GM19395 (cell line): ENCODE measurements around the gene UNC13A.

Experiments
- ATAC-seq: cut with Tn5 transposase; IDR thresholded peaks from one replicate; pipeline ENCODE4 v1.9.1; 2021; ENCODE audit warnings: mild to moderate bottlenecking, moderate library complexity; ENCODE audit not compliant: unreplicated experiment

UNC13A gene

DNA sequence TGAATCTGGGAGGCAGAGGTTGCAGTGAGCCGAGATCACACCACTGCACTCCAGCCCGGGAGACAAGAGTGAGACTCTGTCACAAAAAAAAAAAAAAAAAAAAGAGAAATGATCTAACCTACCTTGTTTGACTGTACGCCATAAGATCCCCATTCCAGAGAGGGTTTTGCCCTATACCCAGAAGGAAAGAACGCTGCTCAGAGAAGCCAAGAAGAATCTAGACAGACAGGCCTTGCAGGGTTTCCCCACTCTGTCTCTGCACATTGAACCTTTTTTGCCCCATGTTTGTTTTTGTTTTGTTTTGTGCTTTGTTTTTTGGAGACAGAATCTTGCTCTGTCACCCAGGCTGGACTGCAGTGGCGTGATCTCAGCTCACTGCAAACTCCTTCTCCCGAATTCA lies 23.7 kb upstream of the UNC13A start:
- no peak for ATAC-seq

DNA sequence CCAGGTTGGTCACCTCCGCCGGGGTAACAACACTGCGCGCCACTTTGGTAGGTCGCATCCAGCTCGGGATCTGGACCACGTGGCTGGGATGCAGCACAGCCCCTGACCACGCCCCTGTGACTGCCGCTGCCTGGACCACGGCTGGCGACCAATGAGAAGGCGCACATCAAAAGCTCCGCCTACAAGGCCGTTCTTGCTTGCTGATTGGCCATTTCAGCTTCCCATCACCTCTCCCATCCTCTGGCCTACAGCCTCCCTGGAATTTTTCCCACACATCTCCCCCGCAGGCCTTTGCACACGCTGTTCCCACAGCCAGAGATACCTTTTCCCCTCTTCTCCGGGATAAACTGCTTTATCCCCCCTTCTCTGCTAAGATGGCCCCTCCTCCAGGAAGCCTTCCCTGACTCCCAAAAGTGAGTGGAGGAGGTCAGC lies 18.6 kb upstream of the UNC13A start:
- ATAC-seq = no peak

- no peak for ATAC-seq
These were observed 15.8 kb upstream of the UNC13A start for GRCh38 chr19:17703824-17704463.

- no peak for ATAC-seq
These were observed 7.0 kb upstream of the UNC13A start for GRCh38 chr19:17695198-17695597.

DNA sequence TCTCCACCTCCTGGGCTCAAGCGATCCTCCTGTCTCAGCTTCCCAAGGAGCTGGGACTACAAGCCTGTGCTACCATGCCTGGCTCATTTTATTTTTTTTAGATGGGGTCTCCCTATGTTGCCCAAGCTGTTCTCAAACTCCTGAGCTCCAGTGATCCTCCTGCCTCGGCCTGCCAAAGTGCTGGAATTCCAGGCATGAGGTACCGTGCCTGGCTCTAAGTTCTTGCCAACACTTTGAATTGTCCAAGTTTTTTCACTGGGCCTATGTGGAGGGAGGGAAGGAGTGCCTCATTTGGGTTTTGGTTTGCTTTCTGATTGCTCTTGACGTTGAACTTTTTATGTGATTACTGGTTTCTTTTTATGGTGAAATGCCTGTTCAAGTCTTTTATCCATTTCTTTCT lies 4.4 kb upstream of the UNC13A start:
- no peak for ATAC-seq

DNA sequence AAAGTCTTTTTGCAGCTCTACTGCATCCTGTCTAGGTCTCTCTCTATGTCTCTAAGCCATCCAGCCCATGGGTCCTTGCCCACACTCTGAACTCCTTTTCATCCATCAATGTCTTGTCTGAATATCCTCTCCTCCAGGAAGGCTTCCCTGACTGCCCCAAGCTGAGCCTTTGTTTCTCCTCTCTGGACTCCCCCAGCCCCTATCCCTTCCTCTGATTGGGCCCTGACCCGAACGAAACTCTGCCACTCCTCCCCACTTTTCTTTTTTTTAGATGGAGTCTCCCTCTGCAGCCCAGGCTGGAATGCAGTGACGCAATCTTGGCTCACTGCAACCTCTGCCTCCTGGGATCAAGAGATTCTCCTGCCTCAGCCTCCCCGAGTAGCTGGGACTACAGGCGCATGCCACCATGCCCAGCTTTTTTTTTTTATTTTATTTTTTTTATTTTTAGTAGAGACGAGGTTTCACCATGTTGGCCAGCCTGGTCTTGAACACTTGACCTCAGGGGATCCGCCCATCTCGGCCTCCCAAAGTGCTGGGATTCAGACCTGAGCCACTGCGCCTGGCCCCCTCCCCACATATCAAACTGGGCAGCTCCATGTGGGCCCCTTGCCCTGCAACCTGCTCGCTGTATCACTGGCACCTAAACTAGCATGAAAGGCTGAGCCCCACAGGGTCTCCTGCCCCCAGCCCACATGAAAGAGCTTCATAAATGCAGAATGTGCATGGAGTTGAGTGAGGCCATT lies 870 bp upstream of the UNC13A start:
- no peak for ATAC-seq

DNA sequence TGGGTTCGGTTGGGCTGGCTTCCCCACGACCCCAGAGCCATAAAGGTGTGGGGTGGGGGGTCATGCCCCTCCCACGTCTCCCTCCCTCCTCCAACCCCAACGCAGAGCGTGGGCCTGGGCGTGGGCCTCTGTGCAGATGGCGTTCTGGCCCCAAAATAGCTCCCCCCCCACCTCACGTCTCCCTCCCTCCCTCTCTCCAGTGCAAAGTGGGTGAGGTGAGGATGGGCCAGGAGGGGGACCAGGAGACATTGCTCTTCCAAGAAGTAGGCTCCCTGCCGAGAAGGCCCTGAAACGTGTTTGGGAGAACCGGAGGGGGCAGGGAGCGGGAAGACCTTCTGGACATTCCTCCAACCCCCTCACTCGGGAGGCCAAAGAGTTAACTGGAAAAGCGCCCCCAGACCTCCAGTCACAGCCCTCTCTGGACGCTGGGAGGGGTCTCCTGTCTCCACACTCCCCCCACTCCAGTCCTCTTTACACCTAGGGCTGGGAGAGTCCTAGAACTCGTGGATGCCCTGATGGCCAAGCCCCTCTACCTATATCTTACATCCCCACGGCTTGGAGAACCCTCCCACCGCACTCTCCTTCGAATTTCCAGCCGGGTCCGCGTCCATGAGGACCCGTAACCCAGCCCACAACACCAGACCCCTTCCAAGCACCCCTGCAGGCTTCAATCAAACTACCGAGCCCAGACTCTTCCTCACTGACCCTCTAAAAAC lies 855 bp downstream of the UNC13A start:
- no peak for ATAC-seq

DNA sequence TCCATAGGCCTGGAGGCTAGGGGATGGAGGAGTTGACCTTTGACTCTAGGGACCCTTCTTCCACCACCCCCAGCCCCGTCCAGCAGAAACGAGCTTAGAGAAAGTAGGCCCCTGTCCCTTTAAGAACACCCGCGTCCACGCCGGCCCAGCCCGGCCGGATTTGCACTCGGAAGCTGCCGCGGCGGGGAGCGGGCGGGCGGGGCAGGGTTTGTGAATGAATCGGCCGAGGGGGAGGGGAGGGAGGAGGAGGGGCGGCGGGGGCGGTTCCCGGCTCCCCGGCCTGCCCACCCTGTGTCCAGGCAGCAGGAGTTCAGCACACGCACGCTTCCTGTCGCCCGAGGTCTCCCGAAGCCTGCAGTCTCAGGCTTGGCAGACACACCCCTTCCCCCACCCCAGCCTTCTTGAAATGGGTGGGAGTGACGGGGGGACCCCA lies 1.5 kb downstream of the UNC13A start:
- ATAC-seq = no peak

DNA sequence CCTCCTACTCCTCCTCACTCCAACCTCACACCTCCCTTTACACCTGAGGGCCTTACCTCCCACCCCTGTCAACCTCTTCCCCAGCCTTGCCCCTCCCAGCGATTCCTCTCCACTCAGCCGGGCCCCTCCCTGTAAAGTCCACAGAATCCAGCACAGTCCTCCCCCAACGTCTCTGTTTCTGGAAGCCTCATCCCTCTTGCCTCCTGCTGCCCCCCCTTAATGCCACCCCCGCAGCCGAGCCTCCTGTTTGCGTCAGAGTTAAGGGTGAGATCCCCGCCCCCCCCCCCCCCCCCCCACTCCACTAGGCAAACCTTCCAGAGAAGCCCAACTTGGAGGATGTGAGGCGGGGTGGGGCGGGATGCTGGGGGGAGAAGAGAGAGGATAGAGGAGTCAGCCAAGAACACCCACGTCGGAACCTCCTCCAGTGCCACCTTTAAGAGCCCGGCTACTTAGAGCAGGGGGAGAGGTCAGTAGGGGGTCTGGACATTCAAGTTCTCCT lies 2.1 kb downstream of the UNC13A start:
- ATAC-seq = no peak

DNA sequence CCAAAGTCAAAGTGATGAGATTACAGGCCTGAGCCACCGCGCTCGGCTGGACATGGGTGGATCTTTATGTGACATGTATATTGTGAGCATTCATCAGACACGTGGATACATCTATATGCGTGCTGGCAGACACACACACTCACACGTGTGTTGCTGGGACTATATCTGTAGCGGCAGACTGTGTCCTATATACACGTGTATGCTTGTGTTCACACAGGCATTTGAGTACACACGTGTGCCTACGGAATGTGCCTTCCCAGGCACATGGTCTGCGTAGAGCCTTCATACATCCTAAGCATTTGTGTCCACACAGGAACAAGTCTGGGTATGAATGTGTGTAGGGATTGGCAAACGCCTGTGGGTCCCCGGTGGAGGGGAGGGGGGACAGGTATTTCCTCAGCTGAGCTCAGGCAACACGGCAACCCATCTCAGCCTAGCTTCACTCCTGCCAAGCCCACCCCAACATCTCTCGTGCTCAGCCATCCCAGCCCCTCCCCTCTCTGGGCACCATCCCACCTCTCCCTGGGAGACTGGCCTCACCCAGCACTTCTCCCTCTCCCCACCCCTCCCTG lies 2.6 kb downstream of the UNC13A start:
- no peak for ATAC-seq

GRCh38 chr19:17684256-17684655 lies 3.9 kb downstream of the UNC13A start:
- ATAC-seq = no peak

- no peak for ATAC-seq
These were observed 5.1 kb downstream of the UNC13A start for GRCh38 chr19:17683078-17683477.

GRCh38 chr19:17682273-17682672 lies 5.9 kb downstream of the UNC13A start:
- ATAC-seq = no peak

DNA sequence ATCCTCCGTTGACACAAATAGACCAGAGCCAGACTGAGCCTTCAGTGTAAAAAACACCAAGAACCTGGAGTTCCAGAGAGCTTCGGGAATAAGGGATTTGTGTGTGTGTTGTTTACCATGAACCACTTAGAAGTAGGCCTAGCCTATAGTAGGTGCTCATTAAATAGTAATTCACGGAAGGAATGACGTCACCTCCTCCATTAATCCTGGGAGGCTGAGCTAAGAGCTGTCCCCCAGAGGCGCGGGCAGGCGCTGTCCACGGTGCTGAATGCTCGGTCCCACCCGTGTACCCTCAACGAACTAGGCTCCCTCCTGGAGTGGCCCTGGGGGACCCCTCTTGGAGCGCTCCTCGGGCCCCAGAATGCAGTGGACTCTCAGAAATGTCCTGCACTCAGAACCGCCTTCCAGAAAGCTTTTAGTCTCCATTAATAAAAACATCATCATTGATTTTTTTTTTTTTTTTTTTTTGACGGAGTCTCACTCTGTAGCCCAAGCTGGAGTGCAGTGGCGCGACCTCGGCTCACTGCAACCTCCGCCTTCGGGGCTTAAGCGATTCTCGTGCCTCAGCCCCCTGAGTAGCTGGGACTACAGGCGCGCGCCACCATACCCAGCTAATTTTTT lies 6.5 kb downstream of the UNC13A start:
- ATAC-seq = no peak

DNA sequence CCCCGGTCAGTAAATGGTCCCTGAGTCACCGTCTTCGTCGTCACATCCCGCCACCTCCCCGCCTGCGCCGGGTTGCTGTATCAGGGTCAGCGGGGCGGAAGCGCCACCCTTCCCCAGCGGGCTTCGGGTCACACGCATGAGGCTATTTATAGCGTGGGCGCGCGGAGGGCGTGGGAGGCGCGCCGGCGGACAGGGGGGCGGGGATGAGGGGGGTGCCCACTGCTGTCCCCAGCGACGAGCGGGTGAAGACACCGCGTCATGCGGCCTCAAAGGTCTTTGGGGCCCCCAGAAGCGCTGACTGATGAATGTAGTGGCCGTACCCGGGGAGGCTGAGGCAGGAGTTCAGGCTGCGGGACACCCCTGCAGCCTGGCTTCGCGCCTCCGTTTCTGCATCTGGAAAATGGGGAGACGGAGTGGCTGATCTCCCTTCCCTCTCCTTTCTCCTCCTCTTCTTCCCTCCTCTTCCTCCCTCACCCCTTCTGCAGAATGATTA lies 7.9 kb downstream of the UNC13A start:
- no peak for ATAC-seq

DNA sequence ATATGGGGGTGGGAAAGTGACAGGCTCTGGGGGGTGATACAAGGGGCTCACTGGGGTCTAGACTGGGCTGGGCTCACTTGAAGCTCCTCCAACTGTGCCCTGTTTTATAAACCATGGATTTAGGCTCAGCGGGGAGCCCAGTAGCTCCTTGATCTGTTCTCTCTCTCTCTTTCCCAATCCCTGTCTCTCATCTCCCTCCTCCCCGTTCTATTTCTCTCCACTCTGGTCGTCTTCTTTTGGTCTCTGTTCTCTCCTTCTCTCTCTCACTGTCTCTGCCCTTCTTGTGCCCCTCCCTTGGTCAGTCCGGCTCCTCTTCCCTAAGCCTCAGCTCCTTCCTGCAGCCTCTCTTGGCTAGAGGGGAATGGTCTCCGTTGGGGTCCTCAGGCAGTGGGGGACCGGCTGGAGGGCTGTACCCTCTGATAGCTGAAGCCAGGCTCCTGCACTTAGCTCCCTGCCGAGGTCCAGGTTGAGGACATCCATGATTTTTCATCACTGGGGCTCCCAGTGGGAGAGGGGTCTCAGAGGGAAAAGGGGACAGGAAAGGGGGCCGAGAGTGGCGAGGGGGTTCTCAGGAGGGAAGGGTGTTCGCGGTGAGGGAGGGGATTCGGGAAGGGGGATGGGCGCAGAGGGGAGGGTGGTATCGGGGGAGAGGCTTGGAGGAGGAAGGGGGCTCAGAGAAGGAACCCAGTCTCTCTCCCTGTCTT lies 8.5 kb downstream of the UNC13A start:
- no peak for ATAC-seq

GRCh38 chr19:17678836-17679235 lies 9.3 kb downstream of the UNC13A start:
- ATAC-seq = no peak

DNA sequence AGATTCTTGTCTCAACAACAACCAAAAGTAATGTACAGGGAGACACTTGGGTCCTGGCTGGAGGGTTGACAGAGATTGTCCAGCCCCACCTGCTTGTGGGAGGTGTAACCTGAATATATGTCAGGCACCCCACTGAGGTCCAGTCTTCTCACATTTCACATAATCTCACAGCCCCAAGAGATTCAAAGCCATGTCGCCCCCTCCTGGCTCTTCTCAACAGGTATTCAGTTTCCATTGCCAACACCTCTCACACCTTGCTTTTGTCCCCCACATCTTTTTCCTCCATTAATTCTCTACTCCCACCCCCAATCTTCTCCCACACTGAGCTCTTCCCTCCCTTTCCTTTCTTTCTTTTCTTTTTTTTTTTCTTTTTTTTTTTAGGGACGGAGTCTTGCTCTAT lies 11.2 kb downstream of the UNC13A start:
- ATAC-seq = no peak

- no peak for ATAC-seq
These were observed 11.9 kb downstream of the UNC13A start for GRCh38 chr19:17676295-17676694.
